Psoas muscle (tissue), 8 donors: Measurements from ENCODE around the gene MBTPS1. TPM values are rescaled to one million over a fixed set of nuclear protein-coding genes. Genes with fewer than 3 reads are reported as not detected.

Experiments used
- ATAC-seq, 4 donors: fragments of 200-7000 bp; cut with Tn5 transposase; one replicate each; pipeline ENCODE4 v1.9.1; 2020; ENCODE audit warnings: moderate library complexity in 3 of 4, mild to moderate bottlenecking in 2 of 4
- DNase-seq, 2 donors: peaks; one replicate each; pipeline ENCODE4 v3.0.0-alpha.2; 2020
- H3K27ac ChIP-seq: fragments of 200-600 bp; one replicate; pipeline ENCODE4 v1.8.0; 2022
- H3K27me3 ChIP-seq, 3 donors: fragments of 200-600 bp in 1 of 3; one replicate each; pipeline versions ENCODE4 v1.6.1 to v1.8.0; 2013 to 2022; ENCODE audit warnings: low read length in 2 of 3, mild to moderate bottlenecking in 2 of 3, moderate library complexity in 1 of 3; ENCODE audit not compliant: insufficient read depth in 3 of 3
- H3K36me3 ChIP-seq, 2 donors: fragments of 200-600 bp in 1 of 2; one replicate each; pipeline versions ENCODE4 v1.6.1 to v1.8.0; 2013 to 2022; ENCODE audit warnings: low read depth in 1 of 2, mild to moderate bottlenecking in 1 of 2, moderate library complexity in 1 of 2; ENCODE audit not compliant: insufficient read depth in 1 of 2
- H3K4me1 ChIP-seq: fragments of 200-600 bp; one replicate; pipeline ENCODE4 v1.8.0; 2022
- H3K4me3 ChIP-seq: fragments of 200-600 bp; one replicate; pipeline ENCODE4 v1.8.0; 2022; ENCODE audit warnings: mild to moderate bottlenecking
- H3K9me3 ChIP-seq: fragments of 200-600 bp; one replicate; pipeline ENCODE4 v1.8.0; 2022
- WGBS, 3 donors: extraction: QIAGEN DNeasy Blood & Tissue Kit; methylation state at CpG; one replicate each; pipeline versions ENCODE4 v1.1.6 to v1.1.7; 2013; 5-methylcytosine and 5-hydroxymethylcytosine counted together
- intact Hi-C, 2 donors: fragments of 100-400 bp; cut with DNase I; formaldehyde crosslinking; loops; one replicate each; pipeline versions ENCODE4 v1.11.0 to v1.14.2; 2022
- polyA plus RNA-seq, 3 donors: library from polyadenylated mRNA; stranded (reverse); fragments of 200-250 nt; gene quantifications; one replicate each; pipeline ENCODE4 v1.2.3, GENCODE V29; 2013
- total RNA-seq, 4 donors: library from RNA; stranded (reverse); fragmentation: NEBNext Ultra II Directional in 2 of 4; extraction: Animal tissue kit (Norgen Biotek cat#: 25700) in 2 of 4; gene quantifications; one replicate each; pipeline versions ENCODE4 v1.2.1 to v1.2.4, GENCODE V29; 2021 to 2023
- TF ChIP-seq, protein P1 (sequence below): fragments of 200-600 bp; IDR thresholded peaks from one replicate; pipeline ENCODE4 v1.8.0; 2022; ENCODE audit warnings: antibody characterized with exemption
- donor health status: healthy with polysubstance abuse.
- donor health status: DM: no; HTN: no; CAD: no; lungs with moderate emphysema.
- donor health status: Bipolar disorder and iron deficiency.
- donor health status: healthy.
- donor health status: DM: yes; HTN: yes; CAD: no.
- donor health status: DM: no; HTN: no; CAD: no.
- donor health status: DM: no; HTN: no; CAD: no.
- donor health status: DM: yes; HTN: yes; CAD: no.

Gene MBTPS1
- total and polyA plus RNA-seq, 7 donors = 18.6 to 31.8 (median 28.8) TPM

DNA sequence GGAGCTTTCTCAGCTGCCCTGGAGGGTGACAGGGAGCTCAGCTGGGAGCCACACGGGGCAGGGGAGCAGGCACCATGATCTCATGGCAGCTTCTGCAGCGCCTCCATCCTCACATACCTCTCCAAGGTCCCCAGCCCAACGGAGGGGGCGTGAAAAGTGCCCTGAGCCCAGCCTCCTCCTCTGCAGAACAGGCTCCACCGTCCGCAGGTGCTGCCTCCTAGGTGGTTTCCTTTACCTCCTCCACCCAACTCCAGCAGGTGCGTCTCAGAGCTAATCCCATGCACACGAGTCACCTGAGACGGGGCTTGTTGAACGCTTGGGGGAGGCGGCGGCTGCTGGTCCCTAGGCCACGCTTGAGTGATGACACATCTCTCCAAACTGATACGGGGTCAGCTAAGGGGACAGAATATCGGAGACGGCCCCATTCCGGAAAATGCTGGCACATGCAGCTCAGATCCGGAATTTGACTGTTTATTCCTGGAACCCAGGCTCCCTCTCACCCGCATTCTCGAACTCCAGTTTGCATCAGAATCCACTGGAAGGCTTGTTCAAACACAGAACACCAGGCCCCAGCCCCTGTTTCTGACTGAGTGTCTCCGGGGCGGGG is 73.8 kb downstream of the MBTPS1 start:
- TF ChIP-seq, protein P1, sequence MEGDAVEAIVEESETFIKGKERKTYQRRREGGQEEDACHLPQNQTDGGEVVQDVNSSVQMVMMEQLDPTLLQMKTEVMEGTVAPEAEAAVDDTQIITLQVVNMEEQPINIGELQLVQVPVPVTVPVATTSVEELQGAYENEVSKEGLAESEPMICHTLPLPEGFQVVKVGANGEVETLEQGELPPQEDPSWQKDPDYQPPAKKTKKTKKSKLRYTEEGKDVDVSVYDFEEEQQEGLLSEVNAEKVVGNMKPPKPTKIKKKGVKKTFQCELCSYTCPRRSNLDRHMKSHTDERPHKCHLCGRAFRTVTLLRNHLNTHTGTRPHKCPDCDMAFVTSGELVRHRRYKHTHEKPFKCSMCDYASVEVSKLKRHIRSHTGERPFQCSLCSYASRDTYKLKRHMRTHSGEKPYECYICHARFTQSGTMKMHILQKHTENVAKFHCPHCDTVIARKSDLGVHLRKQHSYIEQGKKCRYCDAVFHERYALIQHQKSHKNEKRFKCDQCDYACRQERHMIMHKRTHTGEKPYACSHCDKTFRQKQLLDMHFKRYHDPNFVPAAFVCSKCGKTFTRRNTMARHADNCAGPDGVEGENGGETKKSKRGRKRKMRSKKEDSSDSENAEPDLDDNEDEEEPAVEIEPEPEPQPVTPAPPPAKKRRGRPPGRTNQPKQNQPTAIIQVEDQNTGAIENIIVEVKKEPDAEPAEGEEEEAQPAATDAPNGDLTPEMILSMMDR = no peak
- peaks cover 0 to 1% of the 10 kb centered on the region in 2 donors for H3K36me3 ChIP-seq
- no peak overlapping the region for H3K4me3 ChIP-seq
- ATAC-seq (no peak), DNase-seq (no peak)
- WGBS, 3 donors = 80 to 81% (median 80%) methylated on average over 22 of the region's 22 CpGs
- peaks cover 3% of the 10 kb centered on the region for H3K4me1 ChIP-seq
- H3K27me3 ChIP-seq = no peaks in the 10 kb centered on the region
- H3K9me3 ChIP-seq = no peaks in the 10 kb centered on the region
- intact Hi-C loops = loop anchor here in 1 of 2 donors (5.0 kb wide), 1 partner anchor 76 kb away; the partner anchor contains the start of gene NECAB2
- H3K27ac ChIP-seq = no peak overlapping the region

DNA sequence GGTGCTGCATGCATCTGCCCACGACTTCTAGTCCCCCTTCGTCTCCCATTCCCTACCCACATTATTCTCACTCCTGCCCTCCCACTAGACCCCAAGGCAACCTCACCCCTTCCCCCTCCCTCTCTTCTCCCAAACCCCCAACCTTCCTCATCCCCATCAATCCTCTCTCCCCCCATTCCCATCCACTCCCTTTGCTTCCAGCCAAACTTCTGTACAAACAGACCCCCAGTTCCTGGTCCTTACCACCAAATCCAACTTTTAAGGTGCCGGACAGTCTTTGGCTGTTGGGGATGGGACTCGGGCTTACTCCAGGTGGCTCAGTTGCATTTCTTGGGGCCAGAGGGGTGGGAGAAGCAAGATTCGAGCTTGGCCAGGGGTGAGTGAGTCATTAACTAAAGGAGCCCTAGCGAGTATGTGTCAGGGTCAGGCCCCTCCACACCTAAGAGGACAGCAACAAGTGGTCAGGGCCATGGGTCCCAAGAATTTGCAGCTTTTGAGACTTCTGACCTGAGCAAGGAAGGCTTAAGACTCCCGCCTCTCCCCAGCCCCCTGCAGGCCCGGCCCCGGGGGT is 74.3 kb downstream of the MBTPS1 start, which contains the start of gene SLC38A8:
Gene SLC38A8 (minus strand): TSS at position 488 of the 571 bp plus-strand sequence. CDS start 638 bp downstream, outside the sequence.
- Histone ChIP-seq H3K4me1 (peaks cover 3% of the 10 kb centered on the region), H3K27ac (no peak within 1 kb of the TSS), H3K4me3 (no peak within 1 kb of the TSS), H3K27me3 (no peaks in the 10 kb centered on the region), H3K36me3 (no peaks in the 10 kb centered on the region), H3K9me3 (no peaks in the 10 kb centered on the region)
- TF ChIP-seq, protein P1 = no peak
- intact Hi-C loops = loop anchor here in 1 of 2 donors (5.0 kb wide), 1 partner anchor 75 kb away; the partner anchor contains the start of gene NECAB2
- DNase-seq = no peak
- 83 to 92% (median 91%) methylated on average over 9 of the region's 9 CpGs for WGBS, 3 donors
- ATAC-seq = no peak

DNA sequence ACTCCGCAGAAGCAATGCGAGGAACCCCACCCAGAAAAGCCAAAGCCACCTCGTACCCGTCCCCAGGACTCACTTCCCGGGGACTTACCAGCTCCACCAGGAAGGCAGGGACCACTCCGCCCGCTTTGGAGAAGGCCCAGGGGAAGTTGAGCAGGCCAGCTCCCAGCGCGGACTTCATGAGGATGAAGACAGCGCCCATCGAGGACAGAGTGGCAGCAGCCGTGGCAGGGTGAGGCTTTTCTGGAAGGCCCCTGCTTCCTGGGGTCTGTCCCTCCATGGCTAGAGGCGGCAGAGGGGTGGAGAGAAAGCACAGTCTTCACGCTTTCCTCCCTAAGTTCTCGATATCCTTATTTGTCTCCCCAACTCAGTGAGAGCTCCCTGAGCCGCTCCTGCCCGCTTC is 74.9 kb downstream of the MBTPS1 start:
- H3K4me3 ChIP-seq = no peak overlapping the region
- no peak for DNase-seq
- no peaks in the 10 kb centered on the region for H3K36me3 ChIP-seq
- intact Hi-C loops = loop anchor here in 1 of 2 donors (5.0 kb wide), 1 partner anchor 75 kb away; the partner anchor contains the start of gene NECAB2
- H3K9me3 ChIP-seq = no peaks in the 10 kb centered on the region
- H3K27me3 ChIP-seq = no peaks in the 10 kb centered on the region
- TF ChIP-seq, protein P1 = no peak
- ATAC-seq = no peak
- no peak overlapping the region for H3K27ac ChIP-seq
- 86 to 89% (median 88%) methylated on average over 16 to 17 of the region's 17 CpGs for WGBS, 3 donors
- peaks cover 3% of the 10 kb centered on the region for H3K4me1 ChIP-seq

DNA sequence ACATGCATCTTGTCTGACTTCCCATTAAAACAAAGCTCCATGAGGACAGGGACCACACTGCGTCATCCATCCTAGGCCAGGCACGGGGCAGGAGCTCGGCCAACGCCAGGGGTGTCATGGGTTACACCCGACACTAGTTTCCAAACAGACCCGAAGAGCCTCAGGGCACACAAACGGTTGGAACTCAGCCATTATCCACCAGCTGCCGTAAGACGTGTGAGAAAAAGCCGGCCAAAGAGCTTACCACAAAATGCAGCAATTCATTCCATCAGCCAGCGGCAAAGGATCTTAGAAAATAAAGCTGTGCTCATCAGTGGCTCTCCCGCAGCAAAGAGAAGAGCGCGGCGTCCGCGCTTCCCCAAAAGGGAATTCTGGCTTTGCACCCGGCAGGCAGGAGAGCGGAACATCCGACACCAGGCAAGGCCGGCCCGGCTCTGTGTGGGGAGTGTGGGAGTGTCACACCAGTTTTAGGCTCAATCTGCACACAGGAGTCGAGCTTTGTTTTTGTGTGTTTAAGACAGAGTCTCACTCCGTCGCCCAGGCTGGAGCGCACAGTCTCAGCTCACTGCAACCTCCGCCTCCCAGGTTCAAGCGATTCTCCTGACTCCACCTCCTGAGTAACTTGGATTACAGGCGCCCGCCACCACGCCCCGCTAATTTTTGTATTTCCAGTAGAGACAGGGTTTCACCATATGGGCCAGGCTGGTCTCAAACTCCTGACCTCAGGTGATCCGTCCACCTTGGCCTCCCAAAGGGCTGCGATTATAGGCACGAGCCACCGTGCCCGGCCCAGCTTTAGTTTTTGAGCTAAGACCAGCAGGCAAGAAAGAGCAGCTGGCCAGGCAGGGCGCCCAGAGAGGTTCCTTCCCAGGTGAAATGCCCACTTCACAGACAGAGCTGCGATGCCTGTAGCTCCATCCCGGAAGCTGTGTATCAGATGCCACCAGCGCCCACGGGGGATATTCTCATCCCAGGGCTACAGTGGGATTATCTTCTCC is 75.6 kb downstream of the MBTPS1 start:
- no peak for DNase-seq
- Histone ChIP-seq H3K4me1 (peaks cover 3% of the 10 kb centered on the region), H3K36me3 (no peaks in the 10 kb centered on the region), H3K27ac (no peak overlapping the region), H3K9me3 (no peaks in the 10 kb centered on the region), H3K4me3 (peak overlapping the region; percentile 12), H3K27me3 (no peaks in the 10 kb centered on the region)
- ATAC-seq = peak; percentile 36 to 72 (median 65)
- intact Hi-C loops = loop anchor here in 1 of 2 donors (5.0 kb wide), 1 partner anchor 74 kb away; the partner anchor contains the start of gene NECAB2
- TF ChIP-seq, protein P1 = no peak
- 29 to 43% (median 36%) methylated on average over 42 of the region's 42 CpGs for WGBS, 3 donors
